GM12891 (cell line): ENCODE measurements around the gene DSTN.

ENCODE experiments used
- POLR2A ChIP-seq: IDR thresholded peaks from 2 replicates; pipeline ENCODE4 v1.6.1; 2011; ENCODE audit warnings: low read depth, low read length, control low read depth
- POLR2AphosphoS5 ChIP-seq: IDR thresholded peaks from 2 replicates; pipeline ENCODE4 v1.6.1; 2011; ENCODE audit warnings: low read depth, low read length, control low read depth
- POU2F2 ChIP-seq: IDR thresholded peaks from 2 replicates; pipeline ENCODE4 v1.6.1; 2011; ENCODE audit warnings: low read depth, mild to moderate bottlenecking, control low read depth, low read length, moderate library complexity
- SPI1 ChIP-seq: IDR thresholded peaks from 2 replicates; pipeline ENCODE4 v1.6.1; 2011; ENCODE audit warnings: low read depth, low read length, control low read depth
- TAF1 ChIP-seq: IDR thresholded peaks from 2 replicates; pipeline ENCODE4 v1.6.1; 2011; ENCODE audit warnings: low read depth, low read length, control low read depth

GRCh38 chr20:17612287-17612991, 42.6 kb downstream of the DSTN start:
- TF ChIP-seq TAF1 (no peak), POLR2A (no peak), POLR2AphosphoS5 (no peak), POU2F2 (no peak), SPI1 (no peak)
